CD4-positive, alpha-beta T cell (primary cell): ENCODE results near the gene ATP8A2. TPM values are rescaled to one million over a fixed set of nuclear protein-coding genes. Genes with fewer than 3 reads are reported as not detected.

Source experiments
- ATAC-seq: fragments of 200-7000 bp; cut with Tn5 transposase; one replicate; pipeline ENCODE4 v1.10.0; 2022; ENCODE audit warnings: mild to moderate bottlenecking; ENCODE audit not compliant: poor library complexity
- CTCF ChIA-PET: fragments of 350-600 bp; sonication (Branson Sonifier 250); formaldehyde crosslinking; loops from one replicate; lab custom pipeline; 2021; ENCODE audit warnings: antibody characterized with exemption, inconsistent platforms; lab: Charles Lee
- POLR2A ChIA-PET: fragments of 350-600 bp; sonication (Branson Sonifier 250); formaldehyde crosslinking; loops from one replicate; lab custom pipeline; 2021; ENCODE audit warnings: antibody characterized with exemption, inconsistent platforms; lab: Charles Lee
- DNase-seq, 14 experiments: peaks; one replicate each; pipeline ENCODE4 v3.0.0-alpha.2; 2013 to 2020; ENCODE audit warnings: mixed read lengths in 2 of 14
- H3K27ac ChIP-seq, 2 donors: one replicate each; pipeline versions ENCODE4 v1.5.1 to v1.7.0; 2013; ENCODE audit warnings: low read length in 2 of 2, low read depth in 1 of 2, mild to moderate bottlenecking in 1 of 2
- H3K27me3 ChIP-seq, 2 experiments: 1 replicate in 1 of 2; 2 replicates in 1 of 2; pipeline versions ENCODE4 v1.6.1 to v1.7.0; 2013; ENCODE audit warnings: low read length in 2 of 2, control low read depth in 1 of 2, mild to moderate bottlenecking in 1 of 2, moderate library complexity in 1 of 2; ENCODE audit not compliant: insufficient read depth in 2 of 2, control insufficient read depth in 1 of 2
- H3K36me3 ChIP-seq: one replicate; pipeline ENCODE4 v1.6.1; 2013; ENCODE audit warnings: low read length, control low read depth; ENCODE audit not compliant: insufficient read depth
- H3K4me1 ChIP-seq: one replicate; pipeline ENCODE4 v1.6.1; 2013; ENCODE audit warnings: low read length, control low read depth; ENCODE audit not compliant: insufficient read depth
- H3K4me3 ChIP-seq: one replicate; pipeline ENCODE4 v1.5.1; 2013; ENCODE audit warnings: mild to moderate bottlenecking, low read length, moderate library complexity
- H3K9me3 ChIP-seq, 2 experiments: 1 replicate in 1 of 2; 2 replicates in 1 of 2; pipeline versions ENCODE4 v1.6.1 to v1.7.0; 2013; ENCODE audit warnings: low read length in 2 of 2, mild to moderate bottlenecking in 2 of 2, control low read depth in 1 of 2, moderate library complexity in 1 of 2; ENCODE audit not compliant: control insufficient read depth in 1 of 2, insufficient read depth in 1 of 2
- H3K27ac Mint-ChIP-seq: one replicate; pipeline ENCODE4 v1.8.0; 2020; ENCODE audit warnings: mixed read lengths
- H3K27me3 Mint-ChIP-seq: one replicate; pipeline ENCODE4 v1.8.0; 2021; ENCODE audit warnings: mixed read lengths
- H3K36me3 Mint-ChIP-seq: one replicate; pipeline ENCODE4 v1.8.0; 2021; ENCODE audit warnings: low read depth, mixed read lengths
- H3K4me1 Mint-ChIP-seq: one replicate; pipeline ENCODE4 v1.8.0; 2021; ENCODE audit warnings: low read depth, mixed read lengths
- H3K4me3 Mint-ChIP-seq: one replicate; pipeline ENCODE4 v1.8.0; 2020; ENCODE audit warnings: mild to moderate bottlenecking, mixed read lengths
- H3K9me3 Mint-ChIP-seq: one replicate; pipeline ENCODE4 v1.8.0; 2020; ENCODE audit warnings: mixed read lengths
- intact Hi-C, 2 experiments: fragments of 100-400 bp; cut with DNase I in 1 of 2; cut with micrococcal nuclease in 1 of 2; formaldehyde crosslinking; loops; one replicate each; pipeline versions ENCODE4 v1.15.1 to v1.9.0; 2023 to 2025; cut with DNase I, micrococcal nuclease
- total RNA-seq, 174 experiments: library from RNA in 2 of 174; stranded (reverse) in 2 of 174; gene quantifications; one replicate each; pipeline ENCODE4 v1.2.3 and lab custom pipeline; 2021 to 2026
- TF ChIP-seq, protein P1 (sequence below): fragments of 200-600 bp; IDR thresholded peaks from one replicate; pipeline ENCODE4 v1.8.0; 2022; ENCODE audit warnings: antibody characterized with exemption, mild to moderate bottlenecking

Gene ATP8A2
- total RNA-seq, 2 experiments from 2014 or later: 0.22 to 0.36 TPM

DNA sequence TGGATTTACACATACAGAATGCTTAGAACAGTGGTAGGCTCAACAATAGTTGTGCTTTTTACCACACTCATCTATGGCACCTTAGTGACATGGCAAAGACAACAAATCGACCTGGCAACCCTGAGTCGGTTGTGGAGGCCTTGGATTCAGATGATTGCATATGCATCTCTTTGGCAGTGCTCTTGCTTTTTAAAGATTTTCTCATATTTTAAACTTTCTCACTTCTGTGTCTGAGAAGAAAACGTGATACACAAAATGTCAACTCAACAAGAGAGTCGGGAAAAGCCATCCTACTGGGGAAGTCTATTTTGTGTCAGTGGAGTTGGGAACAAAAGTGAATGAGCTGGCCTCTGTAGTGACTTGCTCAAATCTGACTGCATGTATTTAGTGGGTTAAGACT lies 85.8 kb downstream of the ATP8A2 start:
- no peaks in the 10 kb centered on the region for H3K36me3 ChIP-seq
- H3K27me3 Mint-ChIP-seq: peaks cover 44% of the 10 kb centered on the region
- no peaks in the 10 kb centered on the region for H3K4me1 ChIP-seq
- DNase-seq: no peak
- H3K36me3 Mint-ChIP-seq: no peaks in the 10 kb centered on the region
- H3K4me3 Mint-ChIP-seq: no peak overlapping the region
- no peak overlapping the region for H3K4me3 ChIP-seq
- intact Hi-C loops: no loop called here
- H3K27me3 ChIP-seq: no peaks in the 10 kb centered on the region
- no peaks in the 10 kb centered on the region for H3K9me3 ChIP-seq
- no peaks in the 10 kb centered on the region for H3K9me3 Mint-ChIP-seq
- TF ChIP-seq, protein P1, sequence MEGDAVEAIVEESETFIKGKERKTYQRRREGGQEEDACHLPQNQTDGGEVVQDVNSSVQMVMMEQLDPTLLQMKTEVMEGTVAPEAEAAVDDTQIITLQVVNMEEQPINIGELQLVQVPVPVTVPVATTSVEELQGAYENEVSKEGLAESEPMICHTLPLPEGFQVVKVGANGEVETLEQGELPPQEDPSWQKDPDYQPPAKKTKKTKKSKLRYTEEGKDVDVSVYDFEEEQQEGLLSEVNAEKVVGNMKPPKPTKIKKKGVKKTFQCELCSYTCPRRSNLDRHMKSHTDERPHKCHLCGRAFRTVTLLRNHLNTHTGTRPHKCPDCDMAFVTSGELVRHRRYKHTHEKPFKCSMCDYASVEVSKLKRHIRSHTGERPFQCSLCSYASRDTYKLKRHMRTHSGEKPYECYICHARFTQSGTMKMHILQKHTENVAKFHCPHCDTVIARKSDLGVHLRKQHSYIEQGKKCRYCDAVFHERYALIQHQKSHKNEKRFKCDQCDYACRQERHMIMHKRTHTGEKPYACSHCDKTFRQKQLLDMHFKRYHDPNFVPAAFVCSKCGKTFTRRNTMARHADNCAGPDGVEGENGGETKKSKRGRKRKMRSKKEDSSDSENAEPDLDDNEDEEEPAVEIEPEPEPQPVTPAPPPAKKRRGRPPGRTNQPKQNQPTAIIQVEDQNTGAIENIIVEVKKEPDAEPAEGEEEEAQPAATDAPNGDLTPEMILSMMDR: no peak
- H3K4me1 Mint-ChIP-seq: no peaks in the 10 kb centered on the region
- ChIA-PET POLR2A (no interaction called here), CTCF (no interaction called here)
- H3K27ac Mint-ChIP-seq: no peak overlapping the region
- H3K27ac ChIP-seq: no peak overlapping the region
- ATAC-seq: no peak

DNA sequence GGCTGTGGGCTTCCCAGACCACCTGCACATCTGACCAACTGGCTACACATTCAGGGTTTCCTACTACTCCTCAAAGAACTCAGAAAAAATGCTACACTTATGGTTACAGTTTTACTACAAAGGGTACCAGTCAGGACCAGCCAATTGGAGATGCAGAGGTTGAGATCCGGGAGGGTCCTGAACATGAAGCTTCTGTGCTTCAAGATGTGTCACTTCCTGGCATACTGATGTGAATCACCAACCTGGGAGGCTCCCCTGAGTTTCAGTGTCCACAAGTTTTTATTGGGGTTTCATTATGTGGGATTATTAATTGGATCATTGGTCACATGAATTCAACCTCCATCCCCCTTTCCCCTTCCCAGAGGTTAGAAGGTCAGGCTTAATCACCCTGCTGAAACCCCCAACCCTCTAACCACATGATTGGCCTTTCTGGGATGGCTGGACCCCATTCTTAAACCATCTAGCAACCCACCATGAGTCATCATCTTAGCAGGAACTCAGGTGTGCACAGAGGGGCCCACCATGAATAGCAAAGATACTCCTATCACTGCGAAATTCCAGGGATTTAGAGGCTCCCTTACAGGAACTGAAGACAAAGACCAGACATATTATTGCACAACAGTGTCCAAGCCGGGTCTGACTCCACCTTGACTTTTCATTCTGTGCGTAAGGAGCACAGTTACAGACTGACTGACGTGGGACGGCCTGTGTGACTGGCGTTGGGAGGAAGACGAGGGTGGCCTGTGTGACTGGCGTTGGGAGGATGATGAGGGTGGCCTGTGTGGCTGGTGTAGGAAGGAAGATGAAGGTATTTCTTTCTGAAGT lies 90.7 kb downstream of the ATP8A2 start:
- no peaks in the 10 kb centered on the region for H3K36me3 Mint-ChIP-seq

DNA sequence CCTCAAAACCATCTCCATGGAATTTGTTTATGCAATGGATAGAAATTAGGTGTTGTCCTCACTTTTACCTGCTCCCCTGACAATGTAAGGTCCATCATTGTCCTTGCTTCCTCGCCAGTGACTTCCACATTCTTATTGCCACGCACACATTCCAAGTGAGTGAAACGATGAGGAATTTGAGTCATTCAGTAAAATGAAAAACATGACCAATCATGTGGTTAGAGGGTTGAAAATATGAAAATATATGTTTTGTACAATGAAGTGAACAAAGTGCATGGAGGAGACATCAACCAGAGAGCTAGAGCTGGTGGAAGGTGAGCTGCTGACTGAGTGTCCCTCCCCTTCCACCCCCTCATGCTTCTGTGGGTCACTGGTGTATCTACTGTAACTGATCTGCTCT lies 91.7 kb downstream of the ATP8A2 start:
- H3K27ac Mint-ChIP-seq: no peak overlapping the region
- H3K27ac ChIP-seq: no peak overlapping the region
- ChIA-PET POLR2A (no interaction called here), CTCF (no interaction called here)
- no peaks in the 10 kb centered on the region for H3K36me3 ChIP-seq
- no peaks in the 10 kb centered on the region for H3K4me1 Mint-ChIP-seq
- no peaks in the 10 kb centered on the region for H3K4me1 ChIP-seq
- no peak overlapping the region for H3K4me3 ChIP-seq
- TF ChIP-seq, protein P1: no peak
- H3K9me3 ChIP-seq: peaks cover 0 to 11% of the 10 kb centered on the region in 2 experiments
- peaks cover 58% of the 10 kb centered on the region for H3K27me3 Mint-ChIP-seq
- intact Hi-C loops: no loop called here
- H3K9me3 Mint-ChIP-seq: no peaks in the 10 kb centered on the region
- ATAC-seq (no peak), DNase-seq (no peak)
- no peak overlapping the region for H3K4me3 Mint-ChIP-seq
- peaks cover 19 to 20% of the 10 kb centered on the region in 2 experiments for H3K27me3 ChIP-seq
- no peaks in the 10 kb centered on the region for H3K36me3 Mint-ChIP-seq

More for the DNA sequence above, 90.7 kb downstream of the ATP8A2 start:
- Histone ChIP-seq H3K4me3 (no peak overlapping the region), H3K9me3 (peaks cover 0 to 7% of the 10 kb centered on the region in 2 experiments), H3K4me1 (no peaks in the 10 kb centered on the region), H3K36me3 (no peaks in the 10 kb centered on the region), H3K27me3 (peaks cover 11% of the 10 kb centered on the region in 2 experiments), H3K27ac (no peak overlapping the region)
- Mint-ChIP-seq H3K27ac (no peak overlapping the region), H3K27me3 (peaks cover 51% of the 10 kb centered on the region), H3K4me1 (no peaks in the 10 kb centered on the region), H3K9me3 (no peaks in the 10 kb centered on the region), H3K4me3 (no peak overlapping the region)
- no peak for DNase-seq
- ChIA-PET CTCF (no interaction called here), POLR2A (no interaction called here)
- TF ChIP-seq, protein P1: no peak
- ATAC-seq: no peak
- intact Hi-C loops: no loop called here
